Kidney capillary endothelial cell (primary cell): ENCODE measurements around the gene ZSWIM4.

Experiments used
- DNase-seq: peaks from one replicate; pipeline ENCODE4 v3.0.0-alpha.2; 2018; ENCODE audit warnings: low spot score

ZSWIM4 gene

GRCh38 chr19:13875824-13876223, 80.6 kb downstream of the ZSWIM4 start:
- no peak for DNase-seq

- DNase-seq: no peak
These were observed 81.6 kb downstream of the ZSWIM4 start, which contains the start of gene NANOS3 for GRCh38 chr19:13876834-13877233. Gene NANOS3, plus strand, starts transcription at chr19:13877134. Its CDS starts 115 bp downstream, at chr19:13877249.

GRCh38 chr19:13877303-13877702, 82.1 kb downstream of the ZSWIM4 start:
- no peak for DNase-seq

GRCh38 chr19:13880059-13881043, 85.1 kb downstream of the ZSWIM4 start:
- peak; percentile 95 for DNase-seq

- DNase-seq: no peak
These were observed 86.0 kb downstream of the ZSWIM4 start for GRCh38 chr19:13881251-13881691.
